BE2C (cell line): ENCODE data around the gene APBA1.

Source experiments
- DNase-seq: peaks from one replicate; pipeline ENCODE4 v3.0.0-alpha.2; 2020
- H3K27me3 ChIP-seq: fragments of 250-450 bp; sonication (Bioruptor Pico); 2 replicates; pipeline ENCODE4 v1.5.1; 2020; ENCODE audit warnings: mild to moderate bottlenecking
- H3K36me3 ChIP-seq: fragments of 250-450 bp; sonication (Bioruptor Pico); 2 replicates; pipeline ENCODE4 v1.5.1; 2020; ENCODE audit warnings: mild to moderate bottlenecking
- H3K4me1 ChIP-seq: fragments of 250-450 bp; sonication (Bioruptor Pico); 2 replicates; pipeline ENCODE4 v1.5.1; 2020
- H3K4me3 ChIP-seq: 2 replicates; pipeline ENCODE4 v1.5.1; 2011; ENCODE audit warnings: low read depth, low read length
- H3K9me3 ChIP-seq: fragments of 250-450 bp; sonication (Bioruptor Pico); 2 replicates; pipeline ENCODE4 v1.5.1; 2020
- TF ChIP-seq, protein P1 (sequence below): IDR thresholded peaks from 2 replicates; pipeline ENCODE4 v1.5.1; 2012; ENCODE audit warnings: mild to moderate bottlenecking, low read depth, low read length

APBA1 gene

DNA sequence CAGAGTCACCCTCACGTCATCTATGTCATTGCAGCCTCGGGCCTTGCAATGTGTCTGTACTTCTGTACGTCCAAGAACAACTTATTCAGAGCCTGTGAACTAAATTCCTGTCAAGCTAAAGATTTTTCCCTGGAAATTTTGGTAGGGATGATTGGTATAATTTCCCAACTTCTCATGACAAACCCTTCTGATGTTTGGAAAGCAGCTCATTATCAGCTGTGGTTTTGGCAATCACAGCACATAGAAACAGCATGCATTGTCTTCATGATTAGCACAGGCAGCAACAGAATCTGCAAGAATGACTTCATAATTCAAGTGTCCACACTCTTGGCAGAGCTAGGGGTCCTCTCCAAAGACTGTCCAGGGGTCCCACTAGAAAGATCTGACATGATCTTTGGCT, 49.5 kb downstream of the APBA1 start:
- Histone ChIP-seq H3K9me3 (no peaks in the 10 kb centered on the region), H3K4me1 (peaks cover 9% of the 10 kb centered on the region; the same call in 1 of the 2 replicates), H3K36me3 (peaks cover 8% of the 10 kb centered on the region), H3K4me3 (no peak overlapping the region), H3K27me3 (no peaks in the 10 kb centered on the region)
- TF ChIP-seq, protein P1, sequence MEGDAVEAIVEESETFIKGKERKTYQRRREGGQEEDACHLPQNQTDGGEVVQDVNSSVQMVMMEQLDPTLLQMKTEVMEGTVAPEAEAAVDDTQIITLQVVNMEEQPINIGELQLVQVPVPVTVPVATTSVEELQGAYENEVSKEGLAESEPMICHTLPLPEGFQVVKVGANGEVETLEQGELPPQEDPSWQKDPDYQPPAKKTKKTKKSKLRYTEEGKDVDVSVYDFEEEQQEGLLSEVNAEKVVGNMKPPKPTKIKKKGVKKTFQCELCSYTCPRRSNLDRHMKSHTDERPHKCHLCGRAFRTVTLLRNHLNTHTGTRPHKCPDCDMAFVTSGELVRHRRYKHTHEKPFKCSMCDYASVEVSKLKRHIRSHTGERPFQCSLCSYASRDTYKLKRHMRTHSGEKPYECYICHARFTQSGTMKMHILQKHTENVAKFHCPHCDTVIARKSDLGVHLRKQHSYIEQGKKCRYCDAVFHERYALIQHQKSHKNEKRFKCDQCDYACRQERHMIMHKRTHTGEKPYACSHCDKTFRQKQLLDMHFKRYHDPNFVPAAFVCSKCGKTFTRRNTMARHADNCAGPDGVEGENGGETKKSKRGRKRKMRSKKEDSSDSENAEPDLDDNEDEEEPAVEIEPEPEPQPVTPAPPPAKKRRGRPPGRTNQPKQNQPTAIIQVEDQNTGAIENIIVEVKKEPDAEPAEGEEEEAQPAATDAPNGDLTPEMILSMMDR = no peak
- DNase-seq = no peak

DNA sequence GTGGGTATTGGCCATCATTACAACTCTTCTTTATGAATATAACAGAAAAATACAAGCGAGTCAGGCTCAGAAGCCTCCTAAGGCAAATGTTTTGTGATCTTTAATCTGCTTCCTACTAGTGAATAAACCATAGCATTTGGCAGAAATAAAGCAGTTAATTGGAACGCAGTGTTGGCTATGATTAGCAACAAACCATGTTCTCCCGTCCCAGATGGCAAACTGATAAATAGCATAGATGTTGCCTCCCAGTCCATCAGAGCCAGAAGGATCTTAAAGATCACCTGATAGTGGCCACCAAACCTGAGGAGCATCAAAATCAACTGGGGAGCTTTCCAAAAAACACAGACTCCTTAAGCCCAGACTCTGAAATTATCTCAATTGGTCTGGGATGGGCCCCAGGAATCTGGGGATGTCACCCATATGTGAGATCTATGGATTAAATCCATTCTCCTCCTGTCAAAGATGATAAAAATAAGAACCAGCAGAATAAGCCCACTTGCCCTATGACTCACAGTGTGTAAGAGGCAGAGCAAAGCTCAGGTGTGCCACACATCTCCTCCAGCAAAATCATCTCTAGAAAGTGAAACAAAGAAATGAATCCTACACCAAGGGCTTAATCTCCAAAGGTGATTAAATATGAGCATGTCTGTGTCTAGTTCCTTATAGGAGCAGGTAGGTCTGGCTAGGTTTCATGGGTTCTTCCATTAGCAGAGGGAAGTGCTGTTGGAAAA, 50.3 kb downstream of the APBA1 start:
- Histone ChIP-seq H3K9me3 (no peaks in the 10 kb centered on the region), H3K36me3 (peaks cover 8% of the 10 kb centered on the region), H3K27me3 (no peaks in the 10 kb centered on the region), H3K4me3 (no peak overlapping the region), H3K4me1 (peaks cover 9% of the 10 kb centered on the region; the same call in 1 of the 2 replicates)
- TF ChIP-seq, protein P1 = no peak
- DNase-seq = no peak

DNA sequence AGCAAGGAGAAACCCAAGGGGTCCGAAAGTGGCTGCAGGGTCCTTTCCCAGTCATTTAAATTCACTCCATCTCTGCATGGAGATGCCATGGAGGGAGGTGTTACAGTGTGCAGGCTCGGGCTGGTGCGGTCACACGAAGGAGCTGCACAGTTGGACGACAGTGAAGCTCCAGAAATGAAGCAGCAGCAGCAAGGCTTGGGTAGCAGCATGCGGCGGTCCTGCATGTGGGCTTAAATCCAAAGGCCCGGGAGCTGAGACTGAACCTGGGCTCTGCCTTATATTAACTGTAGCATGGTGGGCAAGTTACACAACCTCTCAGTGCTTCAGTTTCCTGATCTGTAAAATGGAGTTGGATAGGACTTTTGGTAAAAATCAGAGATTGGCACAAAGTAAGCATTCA, 51.4 kb downstream of the APBA1 start:
- DNase-seq = no peak
- TF ChIP-seq, protein P1 = no peak

DNA sequence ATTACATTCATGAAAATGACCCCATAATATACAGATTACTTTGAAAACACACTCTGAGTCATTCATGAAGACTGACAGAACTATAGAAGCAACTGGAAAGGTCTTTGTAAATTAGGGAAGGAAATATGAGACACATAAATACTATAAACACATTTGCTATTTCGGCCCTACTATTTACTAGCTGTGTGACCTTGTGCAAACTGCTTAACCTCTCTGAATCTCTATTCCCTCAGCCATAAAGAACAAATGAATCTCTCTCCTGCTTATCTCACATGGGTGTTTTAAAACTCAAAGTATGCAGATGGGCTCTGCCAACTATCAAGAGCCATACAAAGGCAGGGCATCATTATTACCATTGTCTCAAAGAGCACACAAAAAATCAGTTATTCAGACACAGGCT, 52.9 kb downstream of the APBA1 start:
- Histone ChIP-seq H3K27me3 (no peaks in the 10 kb centered on the region), H3K9me3 (no peaks in the 10 kb centered on the region), H3K4me3 (no peak overlapping the region), H3K36me3 (peaks cover 8% of the 10 kb centered on the region), H3K4me1 (no peaks in the 10 kb centered on the region; the same call in 1 of the 2 replicates)
- TF ChIP-seq, protein P1 = no peak
- no peak for DNase-seq

More for the DNA sequence above, 51.4 kb downstream of the APBA1 start:
- no peak overlapping the region for H3K4me3 ChIP-seq
- H3K27me3 ChIP-seq = no peaks in the 10 kb centered on the region
- peaks cover 7% of the 10 kb centered on the region; the same call in 1 of the 2 replicates for H3K4me1 ChIP-seq
- H3K9me3 ChIP-seq = no peaks in the 10 kb centered on the region
- peaks cover 8% of the 10 kb centered on the region for H3K36me3 ChIP-seq

DNA sequence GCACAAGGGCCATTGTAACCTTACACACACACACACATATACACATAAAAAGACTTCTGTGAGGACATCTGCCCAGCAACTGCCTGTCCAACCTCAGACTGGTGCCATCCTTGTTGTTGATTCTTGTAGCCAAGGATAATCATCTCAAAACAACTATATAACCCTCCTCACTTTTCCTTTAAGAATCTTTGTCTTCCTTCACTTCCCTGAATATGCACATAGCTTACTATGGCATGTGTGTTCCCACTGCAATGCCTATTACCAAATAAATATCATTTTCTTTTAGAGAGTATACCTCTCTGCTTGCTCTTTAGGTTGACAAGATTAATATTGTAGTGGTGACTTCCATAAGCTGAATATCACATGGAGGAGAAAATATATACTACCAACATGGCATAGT, 55.2 kb downstream of the APBA1 start:
- no peak for DNase-seq
- H3K4me3 ChIP-seq = no peak overlapping the region
- TF ChIP-seq, protein P1 = no peak
- peaks cover 8% of the 10 kb centered on the region for H3K36me3 ChIP-seq
- H3K4me1 ChIP-seq = no peaks in the 10 kb centered on the region
- no peaks in the 10 kb centered on the region for H3K9me3 ChIP-seq
- H3K27me3 ChIP-seq = no peaks in the 10 kb centered on the region

DNA sequence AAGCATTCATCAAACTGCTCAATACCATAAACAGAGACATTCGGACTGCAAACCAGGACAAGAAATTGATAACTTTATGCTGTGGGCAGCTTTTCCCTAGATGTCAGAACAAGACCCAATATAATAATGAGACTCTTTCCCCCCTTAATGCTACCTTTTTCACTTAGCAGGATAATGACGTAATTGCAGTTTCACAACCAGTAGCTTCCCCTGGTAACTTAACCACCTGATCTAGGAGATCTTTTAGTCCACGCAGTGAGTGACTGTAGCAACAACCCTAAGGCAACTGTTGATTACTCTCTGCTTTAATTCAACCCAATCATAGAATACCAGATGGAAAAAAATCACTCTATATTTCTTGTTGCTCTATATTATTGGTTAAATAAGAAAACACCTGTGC, 56.3 kb downstream of the APBA1 start:
- TF ChIP-seq, protein P1 = no peak
- H3K4me1 ChIP-seq = peaks cover 4% of the 10 kb centered on the region; the same call in 1 of the 2 replicates
- no peaks in the 10 kb centered on the region for H3K27me3 ChIP-seq
- peaks cover 4% of the 10 kb centered on the region for H3K36me3 ChIP-seq
- H3K4me3 ChIP-seq = no peak overlapping the region
- H3K9me3 ChIP-seq = no peaks in the 10 kb centered on the region
- DNase-seq = no peak
